DND-41 (cell line): ENCODE measurements around the gene ULBP1.
A peak's percentile ranks its signal among the peaks of the same experiment; 100 is the strongest.
"Not testable (repeated sequence)": the region's sequence is repeated elsewhere in the genome, so short reads cannot be mapped to it uniquely, and the experiment has no call there.

Experiments used
- ATAC-seq: fragments of 200-7000 bp; cut with Tn5 transposase; 3 replicates; pipeline ENCODE4 v1.9.1; 2021; ENCODE audit warnings: low read depth; ENCODE audit not compliant: insufficient read depth
- DNase-seq: peaks from one replicate; pipeline ENCODE4 v3.0.0-alpha.2; 2020
- H2AFZ ChIP-seq: 2 replicates; pipeline ENCODE4 v1.6.0; 2012; ENCODE audit warnings: low read depth, low read length
- H3K27ac ChIP-seq: 2 replicates; pipeline ENCODE4 v1.5.1; 2012; ENCODE audit warnings: low read length, inconsistent platforms
- H3K27me3 ChIP-seq: fragments of 200-600 bp; sonication (generic); 2 replicates; pipeline ENCODE4 v1.6.0; 2012; ENCODE audit warnings: low read length, mild to moderate bottlenecking, inconsistent platforms; ENCODE audit not compliant: insufficient read depth, poor library complexity
- H3K36me3 ChIP-seq: 2 replicates; pipeline ENCODE4 v1.5.1; 2012; ENCODE audit warnings: low read length, inconsistent platforms; ENCODE audit not compliant: insufficient read depth
- H3K4me1 ChIP-seq: 2 replicates; pipeline ENCODE4 v1.5.1; 2012; ENCODE audit warnings: mild to moderate bottlenecking, low read length; ENCODE audit not compliant: insufficient read depth
- H3K4me2 ChIP-seq: 2 replicates; pipeline ENCODE4 v1.6.0; 2012; ENCODE audit warnings: mild to moderate bottlenecking, moderate library complexity, low read length, inconsistent platforms; ENCODE audit not compliant: insufficient read depth
- H3K4me3 ChIP-seq, 2 experiments: fragments of 200-600 bp in 1 of 2; shearing (Covaris generic) in 1 of 2; 2 replicates each; pipeline ENCODE4 v1.5.1; 2012 to 2016; ENCODE audit warnings: inconsistent platforms in 2 of 2, low read length in 2 of 2, mild to moderate bottlenecking in 2 of 2, low read depth in 1 of 2, moderate library complexity in 1 of 2
- H3K79me2 ChIP-seq: 2 replicates; pipeline ENCODE4 v1.6.0; 2012; ENCODE audit warnings: low read length, inconsistent platforms; ENCODE audit not compliant: insufficient read depth
- H3K9ac ChIP-seq: 2 replicates; pipeline ENCODE4 v1.6.0; 2012; ENCODE audit warnings: low read depth, mild to moderate bottlenecking, inconsistent platforms, low read length, moderate library complexity
- H3K9me3 ChIP-seq: 2 replicates; pipeline ENCODE4 v1.5.1; 2012; ENCODE audit warnings: low read length, moderate library complexity, mild to moderate bottlenecking, inconsistent platforms; ENCODE audit not compliant: insufficient read depth, severe bottlenecking
- H4K20me1 ChIP-seq: 2 replicates; pipeline ENCODE4 v1.6.0; 2012; ENCODE audit warnings: low read length; ENCODE audit not compliant: insufficient read depth
- EZH2 ChIP-seq: IDR thresholded peaks from 3 replicates; pipeline ENCODE4 v1.6.1; 2012; ENCODE audit warnings: borderline replicate concordance, low read depth, mild to moderate bottlenecking, moderate library complexity, low read length, inconsistent platforms; ENCODE audit not compliant: severe bottlenecking
- TF ChIP-seq, protein P1 (sequence below): IDR thresholded peaks from 2 replicates; pipeline ENCODE4 v1.5.1; 2012; ENCODE audit warnings: borderline replicate concordance, low read length, moderate library complexity, mild to moderate bottlenecking; ENCODE audit not compliant: poor library complexity, severe bottlenecking; ENCODE audit errors: extremely low read depth

The ULBP1 gene

GRCh38 chr6:149959806-149960205, 3.9 kb upstream of the ULBP1 start:
- not testable (repeated sequence) for H3K27me3 ChIP-seq, H3K4me3 ChIP-seq, H3K9ac ChIP-seq, DNase-seq, H3K9me3 ChIP-seq, H4K20me1 ChIP-seq, H3K79me2 ChIP-seq, H3K36me3 ChIP-seq, ATAC-seq, H2AFZ ChIP-seq, H3K27ac ChIP-seq, H3K4me2 ChIP-seq
- H3K4me1 ChIP-seq: peaks cover 19% of the 10 kb centered on the region

GRCh38 chr6:149960488-149960887, 3.3 kb upstream of the ULBP1 start:
- Histone ChIP-seq H3K4me1 (peaks cover 19% of the 10 kb centered on the region), H3K36me3 (no peaks in the 10 kb centered on the region), H3K9me3 (peaks cover 8% of the 10 kb centered on the region), H3K4me2 (no peak overlapping the region), H3K4me3 (no peak overlapping the region), H3K27ac (no peak overlapping the region), H3K27me3 (no peaks in the 10 kb centered on the region), H4K20me1 (no peaks in the 10 kb centered on the region), H3K9ac (no peak overlapping the region), H2AFZ (no peak overlapping the region), H3K79me2 (no peaks in the 10 kb centered on the region)
- DNase-seq (no peak), ATAC-seq (no peak)
- TF ChIP-seq, protein P1, sequence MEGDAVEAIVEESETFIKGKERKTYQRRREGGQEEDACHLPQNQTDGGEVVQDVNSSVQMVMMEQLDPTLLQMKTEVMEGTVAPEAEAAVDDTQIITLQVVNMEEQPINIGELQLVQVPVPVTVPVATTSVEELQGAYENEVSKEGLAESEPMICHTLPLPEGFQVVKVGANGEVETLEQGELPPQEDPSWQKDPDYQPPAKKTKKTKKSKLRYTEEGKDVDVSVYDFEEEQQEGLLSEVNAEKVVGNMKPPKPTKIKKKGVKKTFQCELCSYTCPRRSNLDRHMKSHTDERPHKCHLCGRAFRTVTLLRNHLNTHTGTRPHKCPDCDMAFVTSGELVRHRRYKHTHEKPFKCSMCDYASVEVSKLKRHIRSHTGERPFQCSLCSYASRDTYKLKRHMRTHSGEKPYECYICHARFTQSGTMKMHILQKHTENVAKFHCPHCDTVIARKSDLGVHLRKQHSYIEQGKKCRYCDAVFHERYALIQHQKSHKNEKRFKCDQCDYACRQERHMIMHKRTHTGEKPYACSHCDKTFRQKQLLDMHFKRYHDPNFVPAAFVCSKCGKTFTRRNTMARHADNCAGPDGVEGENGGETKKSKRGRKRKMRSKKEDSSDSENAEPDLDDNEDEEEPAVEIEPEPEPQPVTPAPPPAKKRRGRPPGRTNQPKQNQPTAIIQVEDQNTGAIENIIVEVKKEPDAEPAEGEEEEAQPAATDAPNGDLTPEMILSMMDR: no peak
- TF ChIP-seq EZH2: no peak

DNA sequence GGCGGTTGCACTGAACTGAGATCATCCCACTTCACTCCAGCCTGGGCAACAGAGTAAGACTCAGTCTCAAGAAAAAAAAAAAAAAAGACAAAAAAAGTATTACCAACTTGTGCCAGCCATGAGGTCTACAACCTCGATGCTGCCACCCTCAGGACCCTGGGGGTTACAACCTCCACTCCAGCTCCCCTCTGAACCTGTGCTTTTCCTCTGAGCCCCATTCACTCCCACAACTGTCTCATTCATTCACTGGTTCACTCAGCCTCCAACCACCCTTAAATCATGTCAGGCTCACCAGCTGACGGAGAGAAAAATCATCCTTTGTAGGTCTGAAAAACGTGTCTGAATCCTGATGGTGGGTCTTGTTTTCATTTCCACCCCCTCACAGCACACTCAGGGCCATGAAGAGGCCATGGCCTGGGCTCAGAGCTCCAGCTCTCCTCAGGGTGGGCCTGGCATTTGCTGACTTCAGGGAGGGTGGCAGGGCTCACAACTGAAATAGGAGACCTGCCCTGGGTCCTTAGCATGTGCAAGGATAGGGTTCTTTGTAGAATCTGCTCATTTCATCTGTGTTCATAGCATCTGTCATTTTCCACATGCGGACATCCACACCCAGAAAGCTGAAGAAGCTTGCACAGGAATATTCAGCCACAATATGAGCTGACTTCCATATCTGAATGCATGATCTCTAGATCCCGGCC, 1.9 kb upstream of the ULBP1 start:
- TF ChIP-seq EZH2: no peak
- TF ChIP-seq, protein P1: peak; percentile 66
- no peaks in the 10 kb centered on the region for H3K27me3 ChIP-seq
- H3K79me2 ChIP-seq: no peaks in the 10 kb centered on the region
- peaks cover 19% of the 10 kb centered on the region for H3K4me1 ChIP-seq
- ATAC-seq: peak; percentile 54; the same call in 2 of the 3 replicates
- H3K27ac ChIP-seq: no peak overlapping the region
- peaks cover 8% of the 10 kb centered on the region for H3K9me3 ChIP-seq
- H3K36me3 ChIP-seq: no peaks in the 10 kb centered on the region
- no peak overlapping the region for H3K9ac ChIP-seq
- peak; percentile 61 for DNase-seq
- no peaks in the 10 kb centered on the region for H4K20me1 ChIP-seq
- no peak overlapping the region for H3K4me3 ChIP-seq
- H2AFZ ChIP-seq: 0 out of 2 replicates have a peak overlapping the region, but pooled peaks have one; percentile 15
- no peak overlapping the region for H3K4me2 ChIP-seq

DNA sequence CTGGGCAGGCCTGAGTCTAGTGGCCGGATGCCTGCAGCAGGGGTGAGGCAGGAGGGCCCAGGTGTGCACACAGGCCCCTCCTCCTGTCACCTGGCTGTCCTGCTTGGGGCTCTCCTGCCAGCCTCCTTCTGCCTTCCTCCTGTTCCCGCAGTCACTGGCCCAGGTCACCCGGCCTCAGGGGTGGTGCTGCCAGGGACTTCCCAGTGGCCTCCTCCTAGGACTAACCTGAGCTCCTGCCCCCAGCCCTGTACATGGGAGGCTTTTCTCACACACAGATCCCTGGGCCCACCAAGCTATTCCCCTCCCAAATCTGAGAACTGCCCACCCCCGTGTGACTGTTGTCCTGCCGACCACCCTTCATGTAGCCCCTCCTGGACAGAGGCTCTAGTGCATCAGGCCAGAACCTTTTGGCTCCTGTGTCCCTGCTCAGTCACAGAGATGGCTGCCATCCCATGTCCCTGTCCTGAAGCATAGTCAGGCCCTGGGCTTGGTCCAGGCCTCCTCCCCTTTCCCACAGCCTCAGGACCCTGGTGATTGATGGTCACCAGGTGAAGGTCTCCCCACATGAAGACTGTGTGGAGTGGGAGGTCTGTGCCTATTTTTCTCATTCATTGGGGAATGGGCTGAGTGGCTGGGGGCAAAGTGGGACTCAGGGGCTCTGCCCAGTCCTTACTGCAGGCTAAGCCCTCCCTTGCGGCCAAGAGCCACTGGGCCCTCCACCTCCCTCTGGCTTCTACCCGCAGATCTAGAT, 1.1 kb upstream of the ULBP1 start:
- TF ChIP-seq, protein P1: no peak
- TF ChIP-seq EZH2: no peak
- Histone ChIP-seq H3K9me3 (peaks cover 8% of the 10 kb centered on the region), H3K27me3 (no peaks in the 10 kb centered on the region), H3K4me1 (peaks cover 19% of the 10 kb centered on the region), H2AFZ (peak overlapping the region; percentile 80), H4K20me1 (no peaks in the 10 kb centered on the region), H3K9ac (peak overlapping the region; percentile 55; the same call in 1 of the 2 replicates), H3K36me3 (no peaks in the 10 kb centered on the region), H3K4me3 (peak overlapping the region in 1 of 2 experiments; percentile 59; a peak in 2 of 4 replicates), H3K79me2 (no peaks in the 10 kb centered on the region), H3K4me2 (peak overlapping the region; percentile 70), H3K27ac (peak overlapping the region; percentile 72; the same call in 1 of the 2 replicates)
- no peak for DNase-seq
- no peak for ATAC-seq
